PC-3 (cell line): Measurements from ENCODE around the gene TSPAN4. TPM values are rescaled to one million over a fixed set of nuclear protein-coding genes. Genes with fewer than 3 reads are reported as not detected.

Experiments
- ATAC-seq: fragments of 200-7000 bp; cut with Tn5 transposase; 2 replicates; pipeline ENCODE4 v1.9.1; 2020; ENCODE audit warnings: mild to moderate bottlenecking, moderate library complexity
- BruUV-seq: library from RNA; stranded (reverse); fragments of 400-500 nt; replicated peaks from 2 replicates; lab custom pipeline; 2021; lab: Mats Ljungman, UMichigan
- CTCF ChIA-PET: fragments of 300-600 bp; sonication (Branson Sonifier 250); formaldehyde crosslinking; loops from one replicate; lab custom pipeline; 2022; ENCODE audit warnings: antibody characterized with exemption; lab: Charles Lee
- POLR2A ChIA-PET: fragments of 300-600 bp; sonication (Branson Sonifier 250); formaldehyde crosslinking; loops from one replicate; lab custom pipeline; 2022; ENCODE audit warnings: antibody characterized with exemption; ENCODE audit not compliant: unreplicated experiment; lab: Charles Lee
- DNase-seq: peaks from one replicate; pipeline ENCODE4 v3.0.0-alpha.2; 2015
- H2AFZ ChIP-seq: fragments of 300-600 bp; sonication (generic); 2 replicates; pipeline ENCODE4 v1.6.0; 2016; ENCODE audit warnings: antibody characterized with exemption, low read length
- H3F3A ChIP-seq: fragments of 300-600 bp; sonication (generic); one replicate; pipeline ENCODE4 v1.6.0; 2017; ENCODE audit warnings: antibody characterized with exemption, low read length, control low read depth, mild to moderate bottlenecking; ENCODE audit not compliant: unreplicated experiment
- H3K27ac ChIP-seq: fragments of 300-600 bp; sonication (generic); 2 replicates; pipeline ENCODE4 v1.5.1; 2016; ENCODE audit warnings: mild to moderate bottlenecking, low read length
- H3K27me3 ChIP-seq: fragments of 300-600 bp; sonication (generic); 2 replicates; pipeline ENCODE4 v1.6.1; 2016; ENCODE audit warnings: low read length, mixed read lengths
- H3K36me3 ChIP-seq: fragments of 300-600 bp; sonication (generic); 2 replicates; pipeline ENCODE4 v1.6.1; 2016; ENCODE audit warnings: low read depth, mixed run types, low read length, mixed read lengths
- H3K4me1 ChIP-seq: fragments of 300-600 bp; sonication (generic); 2 replicates; pipeline ENCODE4 v1.5.1; 2016; ENCODE audit warnings: low read length; ENCODE audit not compliant: insufficient read depth
- H3K4me2 ChIP-seq: fragments of 300-600 bp; sonication (generic); 2 replicates; pipeline ENCODE4 v1.6.0; 2016; ENCODE audit warnings: low read length
- H3K4me3 ChIP-seq: fragments of 300-600 bp; sonication (generic); 2 replicates; pipeline ENCODE4 v1.5.1; 2016; ENCODE audit warnings: mild to moderate bottlenecking, low read length, mixed read lengths
- H3K79me2 ChIP-seq: fragments of 300-600 bp; sonication (generic); 2 replicates; pipeline ENCODE4 v1.6.1; 2017; ENCODE audit warnings: low read length, mixed read lengths
- H3K9ac ChIP-seq: fragments of 300-600 bp; sonication (generic); 2 replicates; pipeline ENCODE4 v1.6.0; 2016; ENCODE audit warnings: mild to moderate bottlenecking, low read length
- H3K9me2 ChIP-seq: fragments of 300-600 bp; sonication (generic); replicated peaks from 2 replicates; pipeline ENCODE4 v1.6.1; 2016; ENCODE audit warnings: mixed run types, low read length, mixed read lengths
- H3K9me3 ChIP-seq: fragments of 300-600 bp; sonication (generic); 2 replicates; pipeline ENCODE4 v1.6.1; 2016; ENCODE audit warnings: low read length, mixed read lengths
- H4K20me1 ChIP-seq: fragments of 300-600 bp; sonication (generic); 2 replicates; pipeline ENCODE4 v1.6.1; 2016; ENCODE audit warnings: low read length, mixed read lengths
- EZH2 ChIP-seq: fragments of 300-600 bp; sonication (generic); IDR thresholded peaks from one replicate; pipeline ENCODE4 v1.6.1; 2017; ENCODE audit warnings: antibody characterized with exemption, mild to moderate bottlenecking, low read length; ENCODE audit not compliant: unreplicated experiment
- EZH2phosphoT487 ChIP-seq: fragments of 300-600 bp; sonication (generic); IDR thresholded peaks from 2 replicates; pipeline ENCODE4 v1.6.1; 2018; ENCODE audit warnings: mild to moderate bottlenecking, antibody characterized with exemption, low read length, borderline replicate concordance
- intact Hi-C: fragments of 100-400 bp; cut with micrococcal nuclease; formaldehyde crosslinking; loops from 2 replicates; pipeline ENCODE4 v1.9.0; 2023
- total RNA-seq: library from RNA; depleted of rRNA; stranded (reverse); fragments of >200 nt; gene quantifications from 2 replicates; pipeline ENCODE4 v1.2.3, GENCODE V29; 2014
- TF ChIP-seq, protein P1 (sequence below): fragments of 300-600 bp; sonication (generic); conservative IDR thresholded peaks from 2 replicates; pipeline ENCODE4 v1.5.1; 2017; ENCODE audit warnings: antibody characterized with exemption, low read depth, mild to moderate bottlenecking, low read length

The TSPAN4 gene
- total RNA-seq, 1 experiment from 2014 or later: 121 TPM

DNA sequence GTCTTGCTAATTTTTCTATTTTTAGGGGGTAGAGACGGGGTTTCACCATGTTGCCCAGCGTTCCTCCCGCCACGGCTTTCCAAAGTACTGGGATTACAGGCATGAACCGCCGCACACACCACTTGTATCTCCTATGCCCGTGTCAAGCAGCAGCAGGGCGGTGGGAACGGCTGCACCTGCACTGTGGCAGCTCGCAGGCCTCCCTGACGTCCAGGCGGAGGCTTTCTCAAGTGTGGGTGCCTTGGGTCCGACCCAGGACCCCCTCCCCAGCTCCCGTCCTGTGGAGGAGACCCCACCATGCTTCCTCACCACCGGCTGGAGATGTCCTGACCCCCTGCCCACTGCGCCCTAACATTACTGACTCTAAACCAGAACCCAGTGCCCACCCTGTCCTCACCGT lies 25.7 kb downstream of the TSPAN4 start:
- H3K9ac ChIP-seq: no peak overlapping the region
- H3K27me3 ChIP-seq: no peaks in the 10 kb centered on the region
- POLR2A ChIA-PET: no interaction called here
- H3K27ac ChIP-seq: no peak overlapping the region
- H3K9me3 ChIP-seq: no peaks in the 10 kb centered on the region
- DNase-seq: no peak
- TF ChIP-seq EZH2phosphoT487 (no peak), EZH2 (no peak)
- TF ChIP-seq, protein P1, sequence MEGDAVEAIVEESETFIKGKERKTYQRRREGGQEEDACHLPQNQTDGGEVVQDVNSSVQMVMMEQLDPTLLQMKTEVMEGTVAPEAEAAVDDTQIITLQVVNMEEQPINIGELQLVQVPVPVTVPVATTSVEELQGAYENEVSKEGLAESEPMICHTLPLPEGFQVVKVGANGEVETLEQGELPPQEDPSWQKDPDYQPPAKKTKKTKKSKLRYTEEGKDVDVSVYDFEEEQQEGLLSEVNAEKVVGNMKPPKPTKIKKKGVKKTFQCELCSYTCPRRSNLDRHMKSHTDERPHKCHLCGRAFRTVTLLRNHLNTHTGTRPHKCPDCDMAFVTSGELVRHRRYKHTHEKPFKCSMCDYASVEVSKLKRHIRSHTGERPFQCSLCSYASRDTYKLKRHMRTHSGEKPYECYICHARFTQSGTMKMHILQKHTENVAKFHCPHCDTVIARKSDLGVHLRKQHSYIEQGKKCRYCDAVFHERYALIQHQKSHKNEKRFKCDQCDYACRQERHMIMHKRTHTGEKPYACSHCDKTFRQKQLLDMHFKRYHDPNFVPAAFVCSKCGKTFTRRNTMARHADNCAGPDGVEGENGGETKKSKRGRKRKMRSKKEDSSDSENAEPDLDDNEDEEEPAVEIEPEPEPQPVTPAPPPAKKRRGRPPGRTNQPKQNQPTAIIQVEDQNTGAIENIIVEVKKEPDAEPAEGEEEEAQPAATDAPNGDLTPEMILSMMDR: no peak
- H4K20me1 ChIP-seq: no peaks in the 10 kb centered on the region
- no peaks in the 10 kb centered on the region for H3F3A ChIP-seq
- intact Hi-C loops: no loop called here
- no peaks in the 10 kb centered on the region for H3K36me3 ChIP-seq
- no peak overlapping the region for H2AFZ ChIP-seq
- no peak overlapping the region for H3K4me3 ChIP-seq
- CTCF ChIA-PET: no interaction called here
- H3K4me1 ChIP-seq: no peaks in the 10 kb centered on the region
- H3K79me2 ChIP-seq: no peaks in the 10 kb centered on the region
- no peaks in the 10 kb centered on the region for H3K9me2 ChIP-seq
- H3K4me2 ChIP-seq: no peak overlapping the region
- BruUV-seq: TSS peak; percentile 7
- ATAC-seq: no peak

DNA sequence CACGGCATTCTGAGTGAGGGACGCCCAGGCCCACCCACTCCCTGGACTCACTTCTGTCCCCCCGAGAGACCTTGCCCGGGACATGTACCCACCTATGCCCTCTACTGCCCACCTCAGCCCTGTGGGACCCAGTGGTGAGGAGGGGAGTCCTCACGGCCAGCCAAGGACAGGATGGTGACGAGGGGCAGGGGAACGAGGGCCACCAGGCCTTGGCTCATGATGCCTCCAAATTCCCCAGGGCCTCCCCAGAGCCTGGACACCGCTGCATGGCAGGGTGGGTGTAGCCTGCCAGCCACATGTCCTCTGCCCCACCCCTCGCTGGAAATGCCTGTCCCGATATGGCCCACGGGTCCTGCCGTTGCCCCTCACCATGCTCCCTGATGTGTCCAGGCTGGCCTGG lies 26.1 kb downstream of the TSPAN4 start:
- intact Hi-C loops: no loop called here
- BruUV-seq: no TSS peak

More for the DNA sequence above, 26.1 kb downstream of the TSPAN4 start:
- H3K9ac ChIP-seq: no peak overlapping the region
- POLR2A ChIA-PET: no interaction called here
- no peaks in the 10 kb centered on the region for H3K4me1 ChIP-seq
- H3K27ac ChIP-seq: no peak overlapping the region
- H3F3A ChIP-seq: no peaks in the 10 kb centered on the region
- TF ChIP-seq EZH2phosphoT487 (no peak), EZH2 (no peak)
- TF ChIP-seq, protein P1: no peak
- no peaks in the 10 kb centered on the region for H3K27me3 ChIP-seq
- no peaks in the 10 kb centered on the region for H3K36me3 ChIP-seq
- ATAC-seq (no peak), DNase-seq (no peak)
- H3K79me2 ChIP-seq: no peaks in the 10 kb centered on the region
- CTCF ChIA-PET: no interaction called here
- no peak overlapping the region for H3K4me3 ChIP-seq
- no peaks in the 10 kb centered on the region for H3K9me3 ChIP-seq
- H3K9me2 ChIP-seq: no peaks in the 10 kb centered on the region
- no peak overlapping the region for H3K4me2 ChIP-seq
- no peak overlapping the region for H2AFZ ChIP-seq
- no peaks in the 10 kb centered on the region for H4K20me1 ChIP-seq
